A549 (cell line): Measurements from ENCODE around the gene SBF1.

Experiments
- CEBPB ChIP-seq, 2 experiments: fragments of >200 bp in 1 of 2; sonication (Bioruptor Twin) in 1 of 2; formaldehyde crosslinking in 1 of 2; IDR thresholded peaks; 2 replicates each; pipeline ENCODE4 v1.6.1; 2012 to 2016
- CTCF ChIP-seq: fragments of >200 bp; sonication (Bioruptor Twin); formaldehyde crosslinking; IDR thresholded peaks from 3 replicates; pipeline ENCODE4 v1.5.1; 2016
- ELK1 ChIP-seq: fragments of 150-350 bp; IDR thresholded peaks from 2 replicates; pipeline ENCODE4 v1.6.1; 2014; ENCODE audit warnings: low read depth, mild to moderate bottlenecking, low read length
- EP300 ChIP-seq, 2 experiments: fragments of >200 bp; sonication (Bioruptor Twin); formaldehyde crosslinking; IDR thresholded peaks; 2 replicates in 1 of 2; 3 replicates in 1 of 2; pipeline ENCODE4 v1.6.1; 2016 to 2017
- JUNB ChIP-seq: fragments of >200 bp; sonication (Bioruptor Twin); formaldehyde crosslinking; IDR thresholded peaks from 2 replicates; pipeline ENCODE4 v1.6.1; 2016
- KDM5A ChIP-seq: fragments of 200-600 bp; sonication (generic); IDR thresholded peaks from 2 replicates; pipeline ENCODE4 v1.6.1; 2016; ENCODE audit warnings: antibody characterized with exemption, mild to moderate bottlenecking
- PHF8 ChIP-seq: fragments of 200-600 bp; sonication (generic); IDR thresholded peaks from 2 replicates; pipeline ENCODE4 v1.6.1; 2016; ENCODE audit warnings: low read depth, mild to moderate bottlenecking, antibody characterized with exemption, moderate library complexity, borderline replicate concordance
- POLR2A ChIP-seq: IDR thresholded peaks from 2 replicates; pipeline ENCODE4 v1.6.1; 2012; ENCODE audit warnings: mild to moderate bottlenecking, low read length
- RAD21 ChIP-seq, 2 experiments: fragments of >200 bp in 1 of 2; sonication (Bioruptor Twin) in 1 of 2; formaldehyde crosslinking in 1 of 2; IDR thresholded peaks in 1 of 2; conservative IDR thresholded peaks in 1 of 2; 2 replicates in 1 of 2; 3 replicates in 1 of 2; pipeline ENCODE4 v1.6.1; 2012 to 2018; ENCODE audit warnings: inconsistent platforms in 1 of 2
- RFX5 ChIP-seq: fragments of 450-650 bp; IDR thresholded peaks from 2 replicates; pipeline ENCODE4 v1.7.1; 2014; ENCODE audit warnings: antibody characterized with exemption, mild to moderate bottlenecking, moderate library complexity
- ZFP36 ChIP-seq: fragments of 450-650 bp; IDR thresholded peaks from 2 replicates; pipeline ENCODE4 v1.6.1; 2014; ENCODE audit warnings: borderline replicate concordance; ENCODE audit not compliant: partially characterized antibody
- TF ChIP-seq, protein P1 (sequence below): fragments of >200 bp; sonication (Bioruptor Twin); formaldehyde crosslinking; IDR thresholded peaks from 3 replicates; pipeline ENCODE4 v1.6.1; 2016
- TF ChIP-seq, protein P2 (sequence below): fragments of 200-600 bp; sonication (generic); IDR thresholded peaks from 2 replicates; pipeline ENCODE4 v1.6.1; 2016; ENCODE audit warnings: antibody characterized with exemption, mild to moderate bottlenecking, moderate library complexity

GRCh38 chr22:50461979-50462540, 12.8 kb downstream of the SBF1 start:
- TF ChIP-seq RFX5 (no peak), POLR2A (no peak), ELK1 (no peak), KDM5A (no peak), CEBPB (IDR thresholded peaks at IDR 0.05) (no peak), CTCF (no peak), PHF8 (no peak), RAD21 (conservative IDR thresholded peaks at IDR 0.05 in 1 of 2, IDR thresholded peaks at IDR 0.05 in 1 of 2) (no peak), JUNB (no peak), EP300 (IDR thresholded peaks at IDR 0.05) (no peak), ZFP36 (no peak)
- TF ChIP-seq, protein P1, sequence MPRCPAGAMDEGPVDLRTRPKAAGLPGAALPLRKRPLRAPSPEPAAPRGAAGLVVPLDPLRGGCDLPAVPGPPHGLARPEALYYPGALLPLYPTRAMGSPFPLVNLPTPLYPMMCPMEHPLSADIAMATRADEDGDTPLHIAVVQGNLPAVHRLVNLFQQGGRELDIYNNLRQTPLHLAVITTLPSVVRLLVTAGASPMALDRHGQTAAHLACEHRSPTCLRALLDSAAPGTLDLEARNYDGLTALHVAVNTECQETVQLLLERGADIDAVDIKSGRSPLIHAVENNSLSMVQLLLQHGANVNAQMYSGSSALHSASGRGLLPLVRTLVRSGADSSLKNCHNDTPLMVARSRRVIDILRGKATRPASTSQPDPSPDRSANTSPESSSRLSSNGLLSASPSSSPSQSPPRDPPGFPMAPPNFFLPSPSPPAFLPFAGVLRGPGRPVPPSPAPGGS, result no peak
- TF ChIP-seq, protein P2, sequence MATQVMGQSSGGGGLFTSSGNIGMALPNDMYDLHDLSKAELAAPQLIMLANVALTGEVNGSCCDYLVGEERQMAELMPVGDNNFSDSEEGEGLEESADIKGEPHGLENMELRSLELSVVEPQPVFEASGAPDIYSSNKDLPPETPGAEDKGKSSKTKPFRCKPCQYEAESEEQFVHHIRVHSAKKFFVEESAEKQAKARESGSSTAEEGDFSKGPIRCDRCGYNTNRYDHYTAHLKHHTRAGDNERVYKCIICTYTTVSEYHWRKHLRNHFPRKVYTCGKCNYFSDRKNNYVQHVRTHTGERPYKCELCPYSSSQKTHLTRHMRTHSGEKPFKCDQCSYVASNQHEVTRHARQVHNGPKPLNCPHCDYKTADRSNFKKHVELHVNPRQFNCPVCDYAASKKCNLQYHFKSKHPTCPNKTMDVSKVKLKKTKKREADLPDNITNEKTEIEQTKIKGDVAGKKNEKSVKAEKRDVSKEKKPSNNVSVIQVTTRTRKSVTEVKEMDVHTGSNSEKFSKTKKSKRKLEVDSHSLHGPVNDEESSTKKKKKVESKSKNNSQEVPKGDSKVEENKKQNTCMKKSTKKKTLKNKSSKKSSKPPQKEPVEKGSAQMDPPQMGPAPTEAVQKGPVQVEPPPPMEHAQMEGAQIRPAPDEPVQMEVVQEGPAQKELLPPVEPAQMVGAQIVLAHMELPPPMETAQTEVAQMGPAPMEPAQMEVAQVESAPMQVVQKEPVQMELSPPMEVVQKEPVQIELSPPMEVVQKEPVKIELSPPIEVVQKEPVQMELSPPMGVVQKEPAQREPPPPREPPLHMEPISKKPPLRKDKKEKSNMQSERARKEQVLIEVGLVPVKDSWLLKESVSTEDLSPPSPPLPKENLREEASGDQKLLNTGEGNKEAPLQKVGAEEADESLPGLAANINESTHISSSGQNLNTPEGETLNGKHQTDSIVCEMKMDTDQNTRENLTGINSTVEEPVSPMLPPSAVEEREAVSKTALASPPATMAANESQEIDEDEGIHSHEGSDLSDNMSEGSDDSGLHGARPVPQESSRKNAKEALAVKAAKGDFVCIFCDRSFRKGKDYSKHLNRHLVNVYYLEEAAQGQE, result no peak
